Measurements from ENCODE around the gene FLCN.

Gene FLCN

DNA sequence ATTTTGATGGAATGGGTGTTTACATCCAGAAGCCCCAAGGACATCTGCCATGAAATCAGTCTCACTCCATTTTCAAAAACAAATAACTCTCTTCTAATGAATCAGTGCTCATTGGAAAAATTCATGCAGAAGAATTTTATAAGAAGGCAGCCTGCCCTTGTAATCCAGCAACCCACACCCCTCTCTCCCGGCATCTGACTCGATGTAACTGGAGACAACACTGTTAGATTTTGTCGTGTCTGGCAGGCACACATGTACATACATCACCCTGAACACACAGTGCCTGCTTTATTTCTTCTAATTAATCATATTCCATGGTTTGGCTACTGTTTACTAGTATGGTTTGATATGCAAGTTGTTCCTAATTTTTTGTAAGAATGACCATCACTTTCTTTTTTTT, 19.0 kb downstream of the FLCN start:
- no peak for ATAC-seq
- TF ChIP-seq ZNF70 (CRISPR knock-in tag; IDR thresholded peaks at IDR 0.05) (no peak), ZFP3 (CRISPR knock-in tag; IDR thresholded peaks at IDR 0.05) (no peak), GLIS3 (CRISPR knock-in tag; IDR thresholded peaks at IDR 0.05) (no peak), ISL1 (CRISPR knock-in tag; IDR thresholded peaks at IDR 0.05) (no peak), ZNF565 (CRISPR knock-in tag; conservative IDR thresholded peaks at IDR 0.05; ENCODE audit: low read depth) (no peak), ZFP30 (CRISPR knock-in tag; IDR thresholded peaks at IDR 0.05) (no peak), SNAI2 (CRISPR knock-in tag; IDR thresholded peaks at IDR 0.05) (no peak)
- TF ChIP-seq, protein P1, sequence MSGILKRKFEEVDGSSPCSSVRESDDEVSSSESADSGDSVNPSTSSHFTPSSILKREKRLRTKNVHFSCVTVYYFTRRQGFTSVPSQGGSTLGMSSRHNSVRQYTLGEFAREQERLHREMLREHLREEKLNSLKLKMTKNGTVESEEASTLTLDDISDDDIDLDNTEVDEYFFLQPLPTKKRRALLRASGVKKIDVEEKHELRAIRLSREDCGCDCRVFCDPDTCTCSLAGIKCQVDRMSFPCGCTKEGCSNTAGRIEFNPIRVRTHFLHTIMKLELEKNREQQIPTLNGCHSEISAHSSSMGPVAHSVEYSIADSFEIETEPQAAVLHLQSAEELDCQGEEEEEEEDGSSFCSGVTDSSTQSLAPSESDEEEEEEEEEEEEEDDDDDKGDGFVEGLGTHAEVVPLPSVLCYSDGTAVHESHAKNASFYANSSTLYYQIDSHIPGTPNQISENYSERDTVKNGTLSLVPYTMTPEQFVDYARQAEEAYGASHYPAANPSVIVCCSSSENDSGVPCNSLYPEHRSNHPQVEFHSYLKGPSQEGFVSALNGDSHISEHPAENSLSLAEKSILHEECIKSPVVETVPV (CRISPR knock-in tag; IDR thresholded peaks at IDR 0.05), result no peak
- TF ChIP-seq, protein P2, sequence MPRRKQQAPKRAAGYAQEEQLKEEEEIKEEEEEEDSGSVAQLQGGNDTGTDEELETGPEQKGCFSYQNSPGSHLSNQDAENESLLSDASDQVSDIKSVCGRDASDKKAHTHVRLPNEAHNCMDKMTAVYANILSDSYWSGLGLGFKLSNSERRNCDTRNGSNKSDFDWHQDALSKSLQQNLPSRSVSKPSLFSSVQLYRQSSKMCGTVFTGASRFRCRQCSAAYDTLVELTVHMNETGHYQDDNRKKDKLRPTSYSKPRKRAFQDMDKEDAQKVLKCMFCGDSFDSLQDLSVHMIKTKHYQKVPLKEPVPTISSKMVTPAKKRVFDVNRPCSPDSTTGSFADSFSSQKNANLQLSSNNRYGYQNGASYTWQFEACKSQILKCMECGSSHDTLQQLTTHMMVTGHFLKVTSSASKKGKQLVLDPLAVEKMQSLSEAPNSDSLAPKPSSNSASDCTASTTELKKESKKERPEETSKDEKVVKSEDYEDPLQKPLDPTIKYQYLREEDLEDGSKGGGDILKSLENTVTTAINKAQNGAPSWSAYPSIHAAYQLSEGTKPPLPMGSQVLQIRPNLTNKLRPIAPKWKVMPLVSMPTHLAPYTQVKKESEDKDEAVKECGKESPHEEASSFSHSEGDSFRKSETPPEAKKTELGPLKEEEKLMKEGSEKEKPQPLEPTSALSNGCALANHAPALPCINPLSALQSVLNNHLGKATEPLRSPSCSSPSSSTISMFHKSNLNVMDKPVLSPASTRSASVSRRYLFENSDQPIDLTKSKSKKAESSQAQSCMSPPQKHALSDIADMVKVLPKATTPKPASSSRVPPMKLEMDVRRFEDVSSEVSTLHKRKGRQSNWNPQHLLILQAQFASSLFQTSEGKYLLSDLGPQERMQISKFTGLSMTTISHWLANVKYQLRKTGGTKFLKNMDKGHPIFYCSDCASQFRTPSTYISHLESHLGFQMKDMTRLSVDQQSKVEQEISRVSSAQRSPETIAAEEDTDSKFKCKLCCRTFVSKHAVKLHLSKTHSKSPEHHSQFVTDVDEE (CRISPR knock-in tag; IDR thresholded peaks at IDR 0.05), result no peak
- TF ChIP-seq, protein P3, sequence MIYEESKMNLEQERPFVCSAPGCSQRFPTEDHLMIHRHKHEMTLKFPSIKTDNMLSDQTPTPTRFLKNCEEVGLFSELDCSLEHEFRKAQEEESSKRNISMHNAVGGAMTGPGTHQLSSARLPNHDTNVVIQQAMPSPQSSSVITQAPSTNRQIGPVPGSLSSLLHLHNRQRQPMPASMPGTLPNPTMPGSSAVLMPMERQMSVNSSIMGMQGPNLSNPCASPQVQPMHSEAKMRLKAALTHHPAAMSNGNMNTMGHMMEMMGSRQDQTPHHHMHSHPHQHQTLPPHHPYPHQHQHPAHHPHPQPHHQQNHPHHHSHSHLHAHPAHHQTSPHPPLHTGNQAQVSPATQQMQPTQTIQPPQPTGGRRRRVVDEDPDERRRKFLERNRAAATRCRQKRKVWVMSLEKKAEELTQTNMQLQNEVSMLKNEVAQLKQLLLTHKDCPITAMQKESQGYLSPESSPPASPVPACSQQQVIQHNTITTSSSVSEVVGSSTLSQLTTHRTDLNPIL (CRISPR knock-in tag; IDR thresholded peaks at IDR 0.05; ENCODE audit: low read depth), result no peak

DNA sequence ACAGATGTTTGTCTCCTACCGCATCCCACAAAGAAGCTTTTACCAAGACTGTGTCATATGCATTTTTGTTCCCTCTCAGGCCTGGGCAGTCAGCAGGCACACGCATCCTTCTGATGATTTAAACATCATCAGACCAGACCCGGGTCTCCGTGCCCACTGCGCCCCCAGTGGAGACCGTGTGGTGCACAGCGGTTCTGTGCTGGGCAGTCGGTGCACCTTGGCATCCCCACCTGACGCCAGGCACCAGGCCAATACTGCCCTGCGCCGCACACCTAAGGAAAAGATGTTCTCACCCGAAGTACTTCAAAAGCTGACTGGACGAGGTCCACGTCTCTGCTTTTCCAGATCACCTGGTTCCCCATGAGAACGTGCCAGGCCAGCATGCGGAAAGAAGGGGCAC, 20.2 kb downstream of the FLCN start:
- TF ChIP-seq ZNF8 (CRISPR knock-in tag; IDR thresholded peaks at IDR 0.05), result no peak
- no peak for TF ChIP-seq ISL1 (CRISPR knock-in tag; IDR thresholded peaks at IDR 0.05)
- no peak for TF ChIP-seq ZFP3 (CRISPR knock-in tag; IDR thresholded peaks at IDR 0.05)
- no peak for TF ChIP-seq ZNF565 (CRISPR knock-in tag; conservative IDR thresholded peaks at IDR 0.05; ENCODE audit: low read depth)
- TF ChIP-seq, protein P1 (CRISPR knock-in tag; IDR thresholded peaks at IDR 0.05), result no peak
- TF ChIP-seq CSDC2 (CRISPR knock-in tag; IDR thresholded peaks at IDR 0.05), result no peak
- TF ChIP-seq TOX (CRISPR knock-in tag; IDR thresholded peaks at IDR 0.05; ENCODE audit: borderline replicate concordance), result no peak
- TF ChIP-seq, protein P2 (CRISPR knock-in tag; IDR thresholded peaks at IDR 0.05), result no peak
- TF ChIP-seq, protein P3 (CRISPR knock-in tag; IDR thresholded peaks at IDR 0.05; ENCODE audit: low read depth), result no peak
- no peak for TF ChIP-seq TCF4 (CRISPR knock-in tag; IDR thresholded peaks at IDR 0.05; ENCODE audit: borderline replicate concordance)
- TF ChIP-seq ZC3H10 (CRISPR knock-in tag; IDR thresholded peaks at IDR 0.05), result no peak
- no peak for TF ChIP-seq SNAI2 (CRISPR knock-in tag; IDR thresholded peaks at IDR 0.05)
- TF ChIP-seq, protein P4, sequence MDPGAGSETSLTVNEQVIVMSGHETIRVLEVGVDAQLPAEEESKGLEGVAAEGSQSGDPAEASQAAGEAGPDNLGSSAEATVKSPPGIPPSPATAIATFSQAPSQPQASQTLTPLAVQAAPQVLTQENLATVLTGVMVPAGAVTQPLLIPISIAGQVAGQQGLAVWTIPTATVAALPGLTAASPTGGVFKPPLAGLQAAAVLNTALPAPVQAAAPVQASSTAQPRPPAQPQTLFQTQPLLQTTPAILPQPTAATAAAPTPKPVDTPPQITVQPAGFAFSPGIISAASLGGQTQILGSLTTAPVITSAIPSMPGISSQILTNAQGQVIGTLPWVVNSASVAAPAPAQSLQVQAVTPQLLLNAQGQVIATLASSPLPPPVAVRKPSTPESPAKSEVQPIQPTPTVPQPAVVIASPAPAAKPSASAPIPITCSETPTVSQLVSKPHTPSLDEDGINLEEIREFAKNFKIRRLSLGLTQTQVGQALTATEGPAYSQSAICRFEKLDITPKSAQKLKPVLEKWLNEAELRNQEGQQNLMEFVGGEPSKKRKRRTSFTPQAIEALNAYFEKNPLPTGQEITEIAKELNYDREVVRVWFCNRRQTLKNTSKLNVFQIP (CRISPR knock-in tag; IDR thresholded peaks at IDR 0.05; ENCODE audit: borderline replicate concordance, low read depth), result no peak
- TF ChIP-seq ZFP30 (CRISPR knock-in tag; IDR thresholded peaks at IDR 0.05), result no peak
- no peak for TF ChIP-seq GLIS3 (CRISPR knock-in tag; IDR thresholded peaks at IDR 0.05)
- no peak for TF ChIP-seq BACH2 (CRISPR knock-in tag; IDR thresholded peaks at IDR 0.05; ENCODE audit: borderline replicate concordance)
- TF ChIP-seq, protein P5, sequence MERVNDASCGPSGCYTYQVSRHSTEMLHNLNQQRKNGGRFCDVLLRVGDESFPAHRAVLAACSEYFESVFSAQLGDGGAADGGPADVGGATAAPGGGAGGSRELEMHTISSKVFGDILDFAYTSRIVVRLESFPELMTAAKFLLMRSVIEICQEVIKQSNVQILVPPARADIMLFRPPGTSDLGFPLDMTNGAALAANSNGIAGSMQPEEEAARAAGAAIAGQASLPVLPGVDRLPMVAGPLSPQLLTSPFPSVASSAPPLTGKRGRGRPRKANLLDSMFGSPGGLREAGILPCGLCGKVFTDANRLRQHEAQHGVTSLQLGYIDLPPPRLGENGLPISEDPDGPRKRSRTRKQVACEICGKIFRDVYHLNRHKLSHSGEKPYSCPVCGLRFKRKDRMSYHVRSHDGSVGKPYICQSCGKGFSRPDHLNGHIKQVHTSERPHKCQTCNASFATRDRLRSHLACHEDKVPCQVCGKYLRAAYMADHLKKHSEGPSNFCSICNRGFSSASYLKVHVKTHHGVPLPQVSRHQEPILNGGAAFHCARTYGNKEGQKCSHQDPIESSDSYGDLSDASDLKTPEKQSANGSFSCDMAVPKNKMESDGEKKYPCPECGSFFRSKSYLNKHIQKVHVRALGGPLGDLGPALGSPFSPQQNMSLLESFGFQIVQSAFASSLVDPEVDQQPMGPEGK (CRISPR knock-in tag; IDR thresholded peaks at IDR 0.05; ENCODE audit: borderline replicate concordance), result no peak
- TF ChIP-seq ZNF70 (CRISPR knock-in tag; IDR thresholded peaks at IDR 0.05), result no peak
- no peak for ATAC-seq
